K562 (cell line): Measurements from ENCODE around the gene POLR3E.

Experiments used
- AFF4 ChIP-seq: sonication (generic); formaldehyde crosslinking; IDR thresholded peaks from 2 replicates; pipeline ENCODE4 v1.8.0; 2023; ENCODE audit warnings: mild to moderate bottlenecking, missing genetic modification reagents
- CTCF ChIP-seq, 3 experiments: IDR thresholded peaks in 2 of 3; conservative IDR thresholded peaks in 1 of 3; 2 replicates each; pipeline ENCODE4 v1.5.1; 2011 to 2012; ENCODE audit warnings: low read length in 3 of 3, mild to moderate bottlenecking in 3 of 3, control low read depth in 2 of 3, improper control_type of control experiment in 1 of 3, inconsistent platforms in 1 of 3, low read depth in 1 of 3, mixed read lengths in 1 of 3, moderate library complexity in 1 of 3; ENCODE audit not compliant: insufficient read depth in 2 of 3
- FOXP1 ChIP-seq: sonication (generic); formaldehyde crosslinking; IDR thresholded peaks from 2 replicates; pipeline ENCODE4 v1.8.0; 2022; ENCODE audit warnings: mild to moderate bottlenecking, missing genetic modification reagents
- HBP1 ChIP-seq: fragments of 450-650 bp; formaldehyde crosslinking; IDR thresholded peaks from 2 replicates; pipeline ENCODE4 v1.4.0; 2022; ENCODE audit warnings: missing genetic modification characterization
- MLX ChIP-seq, 2 experiments: fragments of 450-650 bp in 1 of 2; sonication (generic) in 1 of 2; formaldehyde crosslinking; conservative IDR thresholded peaks; 2 replicates each; pipeline versions ENCODE4 v1.4.0 to v1.8.1; 2020 to 2022; ENCODE audit warnings: mild to moderate bottlenecking in 1 of 2, missing genetic modification reagents in 1 of 2
- NCOA4 ChIP-seq: fragments of 450-650 bp; IDR thresholded peaks from 2 replicates; pipeline ENCODE4 v1.6.1; 2018; ENCODE audit warnings: mild to moderate bottlenecking; ENCODE audit not compliant: partially characterized antibody
- PCBP1 ChIP-seq: fragments of 200-400 bp; formaldehyde crosslinking; IDR thresholded peaks from 2 replicates; pipeline ENCODE4 v1.6.1; 2018; ENCODE audit warnings: mild to moderate bottlenecking, low read depth, low read length; ENCODE audit not compliant: poor library complexity, severe bottlenecking
- POLR2A ChIP-seq: fragments of 450-650 bp; conservative IDR thresholded peaks from 2 replicates; pipeline ENCODE4 v1.6.1; 2016
- ZFX ChIP-seq: sonication (generic); formaldehyde crosslinking; IDR thresholded peaks from 2 replicates; pipeline ENCODE4 v1.8.0; 2022; ENCODE audit warnings: mild to moderate bottlenecking, missing genetic modification reagents, moderate library complexity
- ZNF121 ChIP-seq: sonication (generic); formaldehyde crosslinking; conservative IDR thresholded peaks from 2 replicates; pipeline ENCODE4 v1.8.0; 2022; ENCODE audit warnings: missing genetic modification reagents
- ZNF41 ChIP-seq: fragments of 250-450 bp; sonication (Bioruptor Pico); conservative IDR thresholded peaks from 2 replicates; pipeline ENCODE4 v1.4.0; 2020; ENCODE audit warnings: mild to moderate bottlenecking

GRCh38 chr16:22323173-22323958 lies 26.2 kb downstream of the POLR3E start:
- TF ChIP-seq CTCF (IDR thresholded peaks at IDR 0.05 in 2 of 3, conservative IDR thresholded peaks at IDR 0.05 in 1 of 3; ENCODE audit: insufficient read depth in 2 of 3, low read depth in 1 of 3, low read length in 3 of 3) (no peak), FOXP1 (no peak), ZNF41 (CRISPR knock-in tag) (no peak), ZNF121 (CRISPR knock-in tag) (no peak), HBP1 (no peak), POLR2A (no peak), ZFX (CRISPR knock-in tag) (no peak), MLX (CRISPR knock-in tag; conservative IDR thresholded peaks at IDR 0.05) (no peak), NCOA4 (no peak), PCBP1 (no peak), AFF4 (CRISPR knock-in tag) (no peak)
